Small intestine (tissue), 7 donors: ENCODE measurements around the gene COL5A1. TPM values are rescaled to one million over a fixed set of nuclear protein-coding genes. Genes with fewer than 3 reads are reported as not detected.
"Not testable (repeated sequence)": the region's sequence is repeated elsewhere in the genome, so short reads cannot be mapped to it uniquely, and the experiment has no call there.

ENCODE experiments used
- DNase-seq, 2 donors: peaks; one replicate each; pipeline versions ENCODE4 v3.0.0 to v3.0.0-alpha.2; 2013
- FAIRE-seq: peaks from 2 replicates; lab custom pipeline; 2012; peaks lifted over from hg19 to GRCh38; lab: Jason Lieb, UNC
- H3K27ac ChIP-seq, 3 donors: one replicate each; pipeline ENCODE4 v1.5.1; 2013; ENCODE audit warnings: low read length in 2 of 3, mild to moderate bottlenecking in 2 of 3, control low read depth in 1 of 3, inconsistent platforms in 1 of 3, low read depth in 1 of 3, moderate library complexity in 1 of 3
- H3K27me3 ChIP-seq, 3 donors: one replicate each; pipeline ENCODE4 v1.6.1; 2013; ENCODE audit warnings: low read length in 3 of 3, inconsistent platforms in 1 of 3; ENCODE audit not compliant: control insufficient read depth in 3 of 3, insufficient read depth in 3 of 3
- H3K36me3 ChIP-seq, 3 donors: one replicate each; pipeline ENCODE4 v1.6.1; 2013; ENCODE audit warnings: low read length in 3 of 3, inconsistent platforms in 1 of 3, low read depth in 1 of 3, mild to moderate bottlenecking in 1 of 3, moderate library complexity in 1 of 3; ENCODE audit not compliant: control insufficient read depth in 3 of 3, insufficient read depth in 2 of 3
- H3K4me1 ChIP-seq, 3 donors: one replicate each; pipeline ENCODE4 v1.6.1; 2013; ENCODE audit warnings: low read length in 2 of 3, inconsistent platforms in 1 of 3, low read depth in 1 of 3, mild to moderate bottlenecking in 1 of 3, moderate library complexity in 1 of 3; ENCODE audit not compliant: control insufficient read depth in 3 of 3, insufficient read depth in 2 of 3
- H3K4me3 ChIP-seq, 3 donors: one replicate each; pipeline ENCODE4 v1.5.1; 2013; ENCODE audit warnings: low read length in 3 of 3, control low read depth in 1 of 3, inconsistent platforms in 1 of 3, low read depth in 1 of 3, mild to moderate bottlenecking in 1 of 3, moderate library complexity in 1 of 3
- H3K9me3 ChIP-seq, 2 donors: one replicate each; pipeline ENCODE4 v1.6.1; 2013; ENCODE audit warnings: low read depth in 1 of 2, low read length in 1 of 2; ENCODE audit not compliant: control insufficient read depth in 2 of 2, insufficient read depth in 1 of 2
- WGBS, 3 donors: extraction: QIAGEN DNeasy Blood & Tissue Kit; methylation state at CpG; one replicate each; pipeline ENCODE4 v1.1.7; 2013; 5-methylcytosine and 5-hydroxymethylcytosine counted together
- polyA plus RNA-seq, 4 donors: library from polyadenylated mRNA; stranded (reverse) in 3 of 4; unstranded in 1 of 4; fragments of 200-250 nt in 3 of 4; fragments of 120-200 nt in 1 of 4; gene quantifications; one replicate each; pipeline versions ENCODE4 v1.2.1 to v1.2.3, GENCODE V29; 2013
- donor health status: healthy with polysubstance abuse.
- donor health status: control.
- donor health status: control.
- donor health status: Bipolar disorder and iron deficiency.
- donor health status: healthy.

COL5A1 gene
- polyA plus RNA-seq, 4 donors = 0.22 to 54.0 (median 5.4) TPM

DNA sequence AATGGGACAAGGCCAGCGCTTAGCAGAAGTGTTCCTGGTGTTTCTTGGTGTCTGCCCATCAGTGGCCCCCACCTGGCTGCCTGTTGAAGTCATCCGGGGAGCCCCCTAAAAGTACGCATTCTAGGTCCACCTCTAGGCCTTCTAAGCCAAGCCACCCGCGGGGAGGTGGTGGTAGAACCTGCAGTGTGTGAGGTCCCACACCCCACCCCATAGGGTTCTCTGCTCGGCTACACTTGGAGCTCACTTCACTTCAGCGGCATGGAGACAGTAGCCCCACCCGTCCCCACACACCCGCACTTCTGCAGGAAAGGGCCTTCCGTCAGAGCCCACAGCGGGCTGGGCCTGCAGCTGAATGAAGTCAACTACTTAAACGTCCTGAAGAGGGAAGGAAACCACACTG lies 209.4 kb downstream of the COL5A1 start:
- Histone ChIP-seq H3K4me1 (no peaks in the 10 kb centered on the region), H3K27ac (no peak overlapping the region), H3K4me3 (no peak overlapping the region), H3K9me3 (peaks cover 0 to 25% of the 10 kb centered on the region in 2 donors), H3K36me3 (no peaks in the 10 kb centered on the region), H3K27me3 (no peaks in the 10 kb centered on the region)
- FAIRE-seq = no peak
- 78 to 86% (median 80%) methylated on average over 12 of the region's 12 CpGs for WGBS, 3 donors
- no peak for DNase-seq

DNA sequence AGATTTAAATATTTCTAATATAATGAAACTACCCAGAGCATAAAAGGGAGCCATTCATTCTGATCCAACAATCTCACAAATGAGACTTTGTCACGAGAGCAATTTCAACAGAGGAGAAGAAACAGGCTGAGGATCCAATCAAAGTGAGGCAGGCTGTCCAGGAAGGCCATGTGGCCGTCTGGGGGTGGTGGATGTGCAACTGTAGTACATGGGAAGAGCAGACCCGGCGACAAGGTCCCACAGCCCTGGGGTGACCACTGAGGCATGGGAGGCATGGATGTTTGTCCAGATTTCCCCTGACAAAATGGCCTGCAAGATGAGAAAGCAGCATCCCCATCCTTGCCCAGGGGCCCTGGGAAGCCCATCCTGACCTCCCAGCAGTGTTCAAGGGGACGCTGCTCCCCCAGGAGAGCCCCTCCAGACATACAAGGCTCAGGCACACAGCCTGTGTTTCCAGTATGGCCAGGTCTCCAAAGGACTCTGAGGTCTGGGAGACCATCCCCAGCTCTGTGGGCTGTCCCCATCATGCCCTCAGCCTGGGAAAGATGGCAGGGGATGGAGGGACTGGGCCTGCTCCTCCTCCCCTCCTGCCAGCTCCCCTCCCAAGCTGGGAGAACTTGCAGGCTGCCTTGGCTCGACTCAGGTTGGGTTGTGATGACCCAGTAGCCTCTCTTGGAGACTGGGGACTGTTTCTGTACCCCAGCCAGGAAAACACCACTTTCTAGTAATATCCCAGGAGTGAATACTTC lies 211.5 kb downstream of the COL5A1 start:
- 48 to 67% (median 50%) methylated on average over 6 of the region's 6 CpGs for WGBS, 3 donors
- no peaks in the 10 kb centered on the region for H3K36me3 ChIP-seq
- no peak for FAIRE-seq

DNA sequence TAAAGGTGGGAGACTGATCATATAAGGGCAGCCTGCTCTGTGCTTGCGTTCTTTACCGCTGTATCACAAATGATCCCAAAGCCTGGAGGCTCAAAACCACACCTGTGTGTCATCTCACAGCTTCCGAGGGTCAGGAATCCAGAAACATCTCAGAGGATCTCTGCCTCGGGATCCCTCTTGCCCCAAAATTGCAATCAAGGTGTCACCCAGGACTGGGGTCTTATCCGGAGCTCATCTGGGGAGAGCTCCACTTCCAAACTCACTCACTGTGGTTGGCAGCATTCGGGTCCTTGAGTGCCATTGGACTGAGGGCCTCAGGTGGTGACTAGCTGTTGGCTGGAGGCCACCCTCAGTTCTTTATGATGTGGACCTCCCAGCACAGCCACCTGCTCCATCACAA lies 212.3 kb downstream of the COL5A1 start:
- no peak overlapping the region for H3K4me3 ChIP-seq
- 70 to 77% (median 72%) methylated on average over 6 of the region's 6 CpGs for WGBS, 3 donors
- FAIRE-seq (no peak), DNase-seq (no peak)
- H3K36me3 ChIP-seq = no peaks in the 10 kb centered on the region
- H3K27me3 ChIP-seq = no peaks in the 10 kb centered on the region
- no peak overlapping the region for H3K27ac ChIP-seq
- peaks cover 0 to 16% of the 10 kb centered on the region in 2 donors for H3K9me3 ChIP-seq
- H3K4me1 ChIP-seq = no peaks in the 10 kb centered on the region

More for the DNA sequence above, 211.5 kb downstream of the COL5A1 start:
- Histone ChIP-seq H3K4me1 (no peaks in the 10 kb centered on the region), H3K27me3 (no peaks in the 10 kb centered on the region), H3K9me3 (peaks cover 0 to 23% of the 10 kb centered on the region in 2 donors), H3K27ac (no peak overlapping the region), H3K4me3 (no peak overlapping the region)
- no peak for DNase-seq

DNA sequence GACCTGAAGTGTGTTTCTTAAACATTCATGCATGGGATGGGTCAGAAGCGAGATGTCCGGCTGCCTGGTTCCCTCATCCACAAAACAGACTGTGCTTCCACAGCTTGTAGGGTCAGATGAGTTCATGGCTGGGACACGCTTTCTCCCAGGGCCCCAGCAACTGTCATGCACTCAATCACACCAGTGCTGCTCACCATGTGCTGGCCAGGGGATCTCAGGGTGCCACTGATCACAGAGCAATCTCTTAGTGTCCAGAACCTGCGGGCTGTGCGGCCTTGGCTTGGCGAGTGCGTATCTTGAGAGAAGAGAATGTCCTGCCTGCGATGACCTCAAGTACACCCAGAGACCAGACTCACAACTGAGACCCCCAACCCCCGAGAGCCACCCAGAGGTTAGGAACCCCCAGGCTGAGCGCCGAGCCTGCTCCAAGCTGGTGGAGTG lies 213.0 kb downstream of the COL5A1 start:
- DNase-seq (no peak), FAIRE-seq (no peak)
- H3K27me3 ChIP-seq = no peaks in the 10 kb centered on the region
- no peaks in the 10 kb centered on the region for H3K36me3 ChIP-seq
- H3K27ac ChIP-seq = no peak overlapping the region
- no peak overlapping the region for H3K4me3 ChIP-seq
- peaks cover 0 to 16% of the 10 kb centered on the region in 2 donors for H3K9me3 ChIP-seq
- H3K4me1 ChIP-seq = no peaks in the 10 kb centered on the region
- WGBS, 3 donors = 81 to 88% (median 87%) methylated on average over 11 of the region's 11 CpGs

GRCh38 chr9:134855231-134855899 lies 213.8 kb downstream of the COL5A1 start:
- Histone ChIP-seq H3K4me1 (no peaks in the 10 kb centered on the region), H3K4me3 (no peak overlapping the region), H3K36me3 (no peaks in the 10 kb centered on the region), H3K9me3 (peaks cover 0 to 13% of the 10 kb centered on the region in 2 donors), H3K27me3 (no peaks in the 10 kb centered on the region), H3K27ac (no peak overlapping the region)
- 79 to 84% (median 79%) methylated on average over 17 to 18 of the region's 18 CpGs for WGBS, 3 donors
- DNase-seq (no peak), FAIRE-seq (no peak)

DNA sequence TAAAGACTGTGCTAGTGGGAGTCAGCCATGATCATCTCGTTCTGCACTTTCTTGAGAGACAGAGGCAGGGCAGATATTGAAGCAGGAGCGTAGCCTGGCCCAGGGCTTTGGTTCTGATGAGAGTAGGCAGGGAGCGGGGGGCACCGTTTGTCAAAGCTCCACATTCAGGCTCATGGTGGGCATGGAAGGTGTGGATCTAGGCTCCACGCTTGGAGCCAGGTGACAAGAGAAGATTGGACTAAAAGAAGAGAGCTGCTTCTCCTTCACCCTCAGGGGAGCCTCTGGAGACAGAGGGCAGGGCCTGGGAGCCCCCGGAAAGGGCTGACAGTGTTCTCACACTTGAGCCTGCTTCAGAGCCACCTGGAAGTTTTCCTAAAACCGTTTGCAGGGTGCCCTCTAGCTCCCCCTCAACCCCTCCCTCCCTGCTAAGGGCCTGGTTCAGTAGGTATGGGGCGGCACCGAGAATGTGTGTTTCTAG lies 214.3 kb downstream of the COL5A1 start:
- Histone ChIP-seq H3K36me3 (no peaks in the 10 kb centered on the region), H3K4me1 (no peaks in the 10 kb centered on the region), H3K4me3 (no peak overlapping the region), H3K27ac (no peak overlapping the region), H3K9me3 (peaks cover 0 to 8% of the 10 kb centered on the region in 2 donors), H3K27me3 (no peaks in the 10 kb centered on the region)
- DNase-seq = no peak
- no peak for FAIRE-seq
- 70 to 78% (median 76%) methylated on average over 9 of the region's 9 CpGs for WGBS, 3 donors

DNA sequence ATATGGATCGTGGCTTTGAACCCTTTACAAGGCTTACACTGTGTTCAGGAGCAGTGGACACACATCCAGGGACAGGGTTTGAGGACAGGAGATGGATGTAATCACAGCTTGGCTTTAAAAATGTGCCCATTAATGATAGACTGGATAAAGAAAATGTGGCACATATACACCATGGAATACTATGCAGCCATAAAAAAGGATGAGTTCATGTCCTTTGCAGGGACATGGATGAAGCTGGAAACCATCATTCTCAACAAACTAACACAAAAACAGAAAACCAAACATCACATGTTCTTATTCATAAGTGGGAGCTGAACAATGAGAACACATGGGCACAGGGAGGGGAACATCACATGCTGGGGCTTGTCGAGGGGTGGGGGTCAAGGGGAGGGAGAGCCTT lies 215.8 kb downstream of the COL5A1 start:
- not testable (repeated sequence) for FAIRE-seq, H3K27me3 ChIP-seq, H3K36me3 ChIP-seq, H3K9me3 ChIP-seq, DNase-seq, H3K4me3 ChIP-seq, H3K4me1 ChIP-seq, H3K27ac ChIP-seq
- WGBS, 3 donors = 86 to 93% (median 86%) methylated on average over 2 of the region's 2 CpGs

- Histone ChIP-seq H3K27ac (no peak overlapping the region), H3K27me3 (no peaks in the 10 kb centered on the region), H3K4me1 (no peaks in the 10 kb centered on the region), H3K4me3 (no peak overlapping the region), H3K36me3 (no peaks in the 10 kb centered on the region), H3K9me3 (no peaks in the 10 kb centered on the region)
- WGBS, 3 donors = 53 to 67% (median 66%) methylated on average over 11 of the region's 11 CpGs
- no peak for FAIRE-seq
- DNase-seq = no peak
These were observed 216.6 kb downstream of the COL5A1 start for GRCh38 chr9:134858051-134858841.
